Stomach (tissue), 4 donors: Measurements from ENCODE around the gene PTPRK.

Source experiments
- POLR2A ChIP-seq, 4 donors: fragments of 450-650 bp; IDR thresholded peaks; one replicate each; pipeline ENCODE4 v1.6.1; 2016; ENCODE audit warnings: antibody characterized with exemption in 4 of 4, control low read depth in 2 of 4, mild to moderate bottlenecking in 1 of 4, moderate library complexity in 1 of 4
- TF ChIP-seq, protein P1 (sequence below), 7 experiments: fragments of 450-650 bp in 4 of 7; fragments of 200-600 bp in 3 of 7; sonication (generic) in 3 of 7; IDR thresholded peaks; one replicate each; pipeline ENCODE4 v1.5.1; 2016 to 2019; ENCODE audit warnings: antibody characterized with exemption in 7 of 7, control low read depth in 2 of 7, mild to moderate bottlenecking in 1 of 7

DNA sequence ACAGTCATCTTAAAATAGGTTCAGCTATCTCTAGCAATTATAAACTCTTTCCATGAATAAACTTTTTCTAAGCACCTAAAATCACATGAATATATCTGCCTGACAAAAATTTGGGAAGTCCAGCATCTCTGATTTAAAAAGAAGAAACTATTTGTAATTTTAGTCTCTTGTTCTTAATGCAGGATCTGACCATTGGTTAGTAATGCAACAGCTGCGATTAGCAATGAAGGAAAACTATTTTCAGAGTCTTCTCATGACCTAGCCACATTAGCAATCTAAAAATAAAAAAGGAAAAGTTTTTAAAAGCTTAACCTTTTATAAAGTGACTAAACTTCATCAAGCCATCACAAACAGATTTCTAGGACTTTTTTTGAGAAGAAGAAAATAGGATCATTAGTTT lies 97.5 kb downstream of the PTPRK start:
- TF ChIP-seq, protein P1, sequence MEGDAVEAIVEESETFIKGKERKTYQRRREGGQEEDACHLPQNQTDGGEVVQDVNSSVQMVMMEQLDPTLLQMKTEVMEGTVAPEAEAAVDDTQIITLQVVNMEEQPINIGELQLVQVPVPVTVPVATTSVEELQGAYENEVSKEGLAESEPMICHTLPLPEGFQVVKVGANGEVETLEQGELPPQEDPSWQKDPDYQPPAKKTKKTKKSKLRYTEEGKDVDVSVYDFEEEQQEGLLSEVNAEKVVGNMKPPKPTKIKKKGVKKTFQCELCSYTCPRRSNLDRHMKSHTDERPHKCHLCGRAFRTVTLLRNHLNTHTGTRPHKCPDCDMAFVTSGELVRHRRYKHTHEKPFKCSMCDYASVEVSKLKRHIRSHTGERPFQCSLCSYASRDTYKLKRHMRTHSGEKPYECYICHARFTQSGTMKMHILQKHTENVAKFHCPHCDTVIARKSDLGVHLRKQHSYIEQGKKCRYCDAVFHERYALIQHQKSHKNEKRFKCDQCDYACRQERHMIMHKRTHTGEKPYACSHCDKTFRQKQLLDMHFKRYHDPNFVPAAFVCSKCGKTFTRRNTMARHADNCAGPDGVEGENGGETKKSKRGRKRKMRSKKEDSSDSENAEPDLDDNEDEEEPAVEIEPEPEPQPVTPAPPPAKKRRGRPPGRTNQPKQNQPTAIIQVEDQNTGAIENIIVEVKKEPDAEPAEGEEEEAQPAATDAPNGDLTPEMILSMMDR (IDR thresholded peaks at IDR 0.05), result no peak
- no peak for TF ChIP-seq POLR2A (IDR thresholded peaks at IDR 0.05)
